Measurements from ENCODE around the gene PDGFRB. TPM values are rescaled to one million over a fixed set of nuclear protein-coding genes. Genes with fewer than 3 reads are reported as not detected.

PDGFRB gene
- polyA plus RNA-seq, 3 donors = 0.04 to 0.99 (median 0.20) TPM

GRCh38 chr5:150116667-150117400, 38.8 kb downstream of the PDGFRB start:
- Histone ChIP-seq H3K27me3 (ENCODE audit: control insufficient read depth in 2 of 2, insufficient read depth in 2 of 2, low read length in 2 of 2) (no peaks in the 10 kb centered on the region), H2AFZ (ENCODE audit: insufficient read depth, low read depth, low read length, poor library complexity, severe bottlenecking) (no peak overlapping the region), H3K79me2 (ENCODE audit: insufficient read depth, low read length) (no peaks in the 10 kb centered on the region), H3K4me2 (replicated peaks; ENCODE audit: extremely low read depth, low read length, poor library complexity, severe bottlenecking) (no peak overlapping the region), H3K9ac (ENCODE audit: insufficient read depth, low read length, poor library complexity, severe bottlenecking) (no peak overlapping the region), H3K36me3 (replicated peaks in 1 of 2; ENCODE audit: control insufficient read depth in 1 of 2, insufficient read depth in 2 of 2, low read length in 2 of 2) (no peaks in the 10 kb centered on the region), H4K20me1 (ENCODE audit: insufficient read depth, low read length) (no peaks in the 10 kb centered on the region), H3K27ac (ENCODE audit: low read depth in 1 of 2, low read length in 2 of 2) (no peak overlapping the region), H3K4me1 (ENCODE audit: control insufficient read depth in 1 of 2, insufficient read depth in 2 of 2, low read length in 2 of 2) (peaks cover 21 to 33% of the 10 kb centered on the region in 2 donors), H3K4me3 (replicated peaks in 1 of 3; ENCODE audit: low read depth in 2 of 3, low read length in 3 of 3) (no peak overlapping the region), H3K9me3 (replicated peaks in 1 of 2; ENCODE audit: control insufficient read depth in 1 of 2, insufficient read depth in 1 of 2, low read length in 2 of 2) (no peaks in the 10 kb centered on the region)
- peak in 1 of 3 donors; percentile 22 for DNase-seq
- H3K9me3 Mint-ChIP-seq = no peaks in the 10 kb centered on the region
- no peak for TF ChIP-seq CTCF (IDR thresholded peaks at IDR 0.05)
- intact Hi-C loops (cut with micrococcal nuclease) = no loop called here
- H3K4me3 Mint-ChIP-seq = no peak overlapping the region
- no peaks in the 10 kb centered on the region for H3K36me3 Mint-ChIP-seq
- H3K27me3 Mint-ChIP-seq (ENCODE audit: low read depth in 3 of 3) = peaks cover 3 to 7% (median 3%) of the 10 kb centered on the region in 3 donors
- peaks cover 29% of the 10 kb centered on the region for H3K4me1 Mint-ChIP-seq
- 100% methylated on average over 5 of the region's 10 CpGs for WGBS (ENCODE audit: insufficient coverage)
- H3K27ac Mint-ChIP-seq = no peak overlapping the region

GRCh38 chr5:150114773-150115408, 40.8 kb downstream of the PDGFRB start:
- 91% methylated on average over 3 of the region's 8 CpGs for WGBS (ENCODE audit: insufficient coverage)
- no peaks in the 10 kb centered on the region for H4K20me1 ChIP-seq (ENCODE audit: insufficient read depth, low read length)
- Mint-ChIP-seq H3K36me3 (no peaks in the 10 kb centered on the region), H3K9me3 (no peaks in the 10 kb centered on the region), H3K27ac (peak overlapping the region in 1 of 7 donors; percentile 15), H3K27me3 (ENCODE audit: low read depth in 3 of 3) (peaks cover 2 to 5% (median 3%) of the 10 kb centered on the region in 3 donors), H3K4me1 (peaks cover 24% of the 10 kb centered on the region), H3K4me3 (no peak overlapping the region)
- no peak overlapping the region for H3K4me2 ChIP-seq (replicated peaks; ENCODE audit: extremely low read depth, low read length, poor library complexity, severe bottlenecking)
- H3K79me2 ChIP-seq (ENCODE audit: insufficient read depth, low read length) = no peaks in the 10 kb centered on the region
- H3K27me3 ChIP-seq (ENCODE audit: control insufficient read depth in 2 of 2, insufficient read depth in 2 of 2, low read length in 2 of 2) = no peaks in the 10 kb centered on the region
- H3K27ac ChIP-seq (ENCODE audit: low read depth in 1 of 2, low read length in 2 of 2) = no peak overlapping the region
- H3K4me1 ChIP-seq (ENCODE audit: control insufficient read depth in 1 of 2, insufficient read depth in 2 of 2, low read length in 2 of 2) = peaks cover 14 to 25% of the 10 kb centered on the region in 2 donors
- no peaks in the 10 kb centered on the region for H3K9me3 ChIP-seq (replicated peaks in 1 of 2; ENCODE audit: control insufficient read depth in 1 of 2, insufficient read depth in 1 of 2, low read length in 2 of 2)
- H3K9ac ChIP-seq (ENCODE audit: insufficient read depth, low read length, poor library complexity, severe bottlenecking) = no peak overlapping the region
- no peak for DNase-seq
- no peak for TF ChIP-seq CTCF (IDR thresholded peaks at IDR 0.05)
- intact Hi-C loops (cut with micrococcal nuclease) = no loop called here
- H3K4me3 ChIP-seq (replicated peaks in 1 of 3; ENCODE audit: low read depth in 2 of 3, low read length in 3 of 3) = no peak overlapping the region
- H3K36me3 ChIP-seq (replicated peaks in 1 of 2; ENCODE audit: control insufficient read depth in 1 of 2, insufficient read depth in 2 of 2, low read length in 2 of 2) = no peaks in the 10 kb centered on the region
- H2AFZ ChIP-seq (ENCODE audit: insufficient read depth, low read depth, low read length, poor library complexity, severe bottlenecking) = no peak overlapping the region
